Small intestine (tissue), 7 donors: Measurements from ENCODE around the gene LRRC27. TPM values are rescaled to one million over a fixed set of nuclear protein-coding genes. Genes with fewer than 3 reads are reported as not detected.
"Not testable (repeated sequence)": the region's sequence is repeated elsewhere in the genome, so short reads cannot be mapped to it uniquely, and the experiment has no call there.

Source experiments
- DNase-seq, 2 donors: peaks; one replicate each; pipeline versions ENCODE4 v3.0.0 to v3.0.0-alpha.2; 2013
- FAIRE-seq: peaks from 2 replicates; lab custom pipeline; 2012; peaks lifted over from hg19 to GRCh38; lab: Jason Lieb, UNC
- H3K27ac ChIP-seq, 3 donors: one replicate each; pipeline ENCODE4 v1.5.1; 2013; ENCODE audit warnings: low read length in 2 of 3, mild to moderate bottlenecking in 2 of 3, control low read depth in 1 of 3, inconsistent platforms in 1 of 3, low read depth in 1 of 3, moderate library complexity in 1 of 3
- H3K27me3 ChIP-seq, 3 donors: one replicate each; pipeline ENCODE4 v1.6.1; 2013; ENCODE audit warnings: low read length in 3 of 3, inconsistent platforms in 1 of 3; ENCODE audit not compliant: control insufficient read depth in 3 of 3, insufficient read depth in 3 of 3
- H3K36me3 ChIP-seq, 3 donors: one replicate each; pipeline ENCODE4 v1.6.1; 2013; ENCODE audit warnings: low read length in 3 of 3, inconsistent platforms in 1 of 3, low read depth in 1 of 3, mild to moderate bottlenecking in 1 of 3, moderate library complexity in 1 of 3; ENCODE audit not compliant: control insufficient read depth in 3 of 3, insufficient read depth in 2 of 3
- H3K4me1 ChIP-seq, 3 donors: one replicate each; pipeline ENCODE4 v1.6.1; 2013; ENCODE audit warnings: low read length in 2 of 3, inconsistent platforms in 1 of 3, low read depth in 1 of 3, mild to moderate bottlenecking in 1 of 3, moderate library complexity in 1 of 3; ENCODE audit not compliant: control insufficient read depth in 3 of 3, insufficient read depth in 2 of 3
- H3K4me3 ChIP-seq, 3 donors: one replicate each; pipeline ENCODE4 v1.5.1; 2013; ENCODE audit warnings: low read length in 3 of 3, control low read depth in 1 of 3, inconsistent platforms in 1 of 3, low read depth in 1 of 3, mild to moderate bottlenecking in 1 of 3, moderate library complexity in 1 of 3
- H3K9me3 ChIP-seq, 2 donors: one replicate each; pipeline ENCODE4 v1.6.1; 2013; ENCODE audit warnings: low read depth in 1 of 2, low read length in 1 of 2; ENCODE audit not compliant: control insufficient read depth in 2 of 2, insufficient read depth in 1 of 2
- WGBS, 3 donors: extraction: QIAGEN DNeasy Blood & Tissue Kit; methylation state at CpG; one replicate each; pipeline ENCODE4 v1.1.7; 2013; 5-methylcytosine and 5-hydroxymethylcytosine counted together
- polyA plus RNA-seq, 4 donors: library from polyadenylated mRNA; stranded (reverse) in 3 of 4; unstranded in 1 of 4; fragments of 200-250 nt in 3 of 4; fragments of 120-200 nt in 1 of 4; gene quantifications; one replicate each; pipeline versions ENCODE4 v1.2.1 to v1.2.3, GENCODE V29; 2013
- donor health status: healthy with polysubstance abuse.
- donor health status: control.
- donor health status: control.
- donor health status: Bipolar disorder and iron deficiency.
- donor health status: healthy.

Gene LRRC27
- polyA plus RNA-seq, 4 donors = 4.7 to 14.1 (median 8.8) TPM

DNA sequence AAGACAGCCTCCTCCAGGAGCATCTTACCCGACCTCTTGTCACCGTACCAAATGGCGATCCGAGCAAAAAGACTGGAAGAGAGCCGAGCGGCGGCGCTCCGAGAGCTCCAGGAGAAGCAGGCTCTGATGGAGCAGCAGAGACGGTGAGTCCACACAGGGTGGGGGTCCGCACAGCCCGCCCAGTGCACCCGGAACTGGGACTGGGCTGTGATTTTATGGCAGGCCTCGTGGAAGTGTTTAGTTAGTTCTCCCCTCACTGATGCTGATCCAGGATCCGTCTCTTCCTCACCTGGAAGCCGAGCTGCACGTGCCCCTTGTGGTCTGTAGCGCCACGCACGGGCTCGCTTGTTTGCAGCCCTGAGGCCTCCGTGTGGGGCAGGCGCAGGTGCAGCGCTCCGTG is 19.6 kb downstream of the LRRC27 start:
- no peak overlapping the region for H3K27ac ChIP-seq

DNA sequence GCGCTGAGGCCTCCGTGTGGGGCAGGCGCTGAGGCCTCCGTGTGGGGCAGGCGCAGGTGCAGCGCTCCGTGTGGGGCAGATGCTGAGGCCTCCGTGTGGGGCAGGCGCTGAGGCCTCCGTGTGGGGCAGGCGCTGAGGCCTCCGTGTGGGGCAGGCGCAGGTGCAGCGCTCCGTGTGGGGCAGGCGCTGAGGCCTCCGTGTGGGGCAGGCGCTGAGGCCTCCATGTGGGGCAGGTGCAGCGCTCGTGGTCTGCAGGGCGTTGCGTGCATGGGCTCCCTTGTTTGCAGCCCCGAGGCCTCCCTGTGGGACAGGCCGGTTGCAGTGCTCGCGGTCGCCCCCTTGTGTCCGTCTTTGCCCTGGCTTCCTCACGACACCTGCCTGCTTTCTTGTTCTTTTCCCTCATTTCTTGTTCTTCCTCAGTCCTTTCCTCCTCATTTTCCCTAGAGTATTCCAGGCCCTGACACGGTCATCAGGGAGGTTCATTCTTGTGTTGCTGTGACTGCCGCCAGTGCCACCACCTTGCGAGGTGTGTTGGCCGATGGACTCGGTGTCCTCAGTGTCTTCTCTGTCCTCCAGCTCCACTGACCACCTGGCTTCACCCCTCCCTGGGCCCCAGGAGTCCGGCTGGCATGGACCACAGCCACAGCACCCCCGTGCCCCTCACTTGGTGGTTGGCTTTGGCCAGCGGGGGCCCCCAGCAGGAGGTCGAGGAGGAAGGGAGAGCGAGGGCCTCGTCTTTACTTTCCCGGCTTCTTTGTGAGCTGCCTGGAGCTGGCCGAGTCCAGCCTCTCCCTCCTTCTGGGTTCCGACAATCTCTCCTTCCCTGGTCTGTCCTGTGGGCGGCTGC is 20.7 kb downstream of the LRRC27 start:
- H3K4me1 ChIP-seq, H3K27ac ChIP-seq, H3K27me3 ChIP-seq, H3K9me3 ChIP-seq, H3K4me3 ChIP-seq, FAIRE-seq: not testable (repeated sequence)
- WGBS, 3 donors = 49 to 53% (median 52%) methylated on average over 28 to 35 of the region's 44 CpGs
- peak; percentile 42 to 77 for DNase-seq
- peaks cover 2 to 59% (median 3%) of the 10 kb centered on the region in 3 donors for H3K36me3 ChIP-seq

More for the DNA sequence above, 19.6 kb downstream of the LRRC27 start:
- Histone ChIP-seq H3K4me1 (no peaks in the 10 kb centered on the region), H3K27me3 (no peaks in the 10 kb centered on the region), H3K4me3 (no peak overlapping the region), H3K9me3 (no peaks in the 10 kb centered on the region), H3K36me3 (peaks cover 2 to 57% (median 3%) of the 10 kb centered on the region in 3 donors)
- DNase-seq (no peak), FAIRE-seq (no peak)
- WGBS, 3 donors = 87 to 92% (median 91%) methylated on average over 25 of the region's 25 CpGs

DNA sequence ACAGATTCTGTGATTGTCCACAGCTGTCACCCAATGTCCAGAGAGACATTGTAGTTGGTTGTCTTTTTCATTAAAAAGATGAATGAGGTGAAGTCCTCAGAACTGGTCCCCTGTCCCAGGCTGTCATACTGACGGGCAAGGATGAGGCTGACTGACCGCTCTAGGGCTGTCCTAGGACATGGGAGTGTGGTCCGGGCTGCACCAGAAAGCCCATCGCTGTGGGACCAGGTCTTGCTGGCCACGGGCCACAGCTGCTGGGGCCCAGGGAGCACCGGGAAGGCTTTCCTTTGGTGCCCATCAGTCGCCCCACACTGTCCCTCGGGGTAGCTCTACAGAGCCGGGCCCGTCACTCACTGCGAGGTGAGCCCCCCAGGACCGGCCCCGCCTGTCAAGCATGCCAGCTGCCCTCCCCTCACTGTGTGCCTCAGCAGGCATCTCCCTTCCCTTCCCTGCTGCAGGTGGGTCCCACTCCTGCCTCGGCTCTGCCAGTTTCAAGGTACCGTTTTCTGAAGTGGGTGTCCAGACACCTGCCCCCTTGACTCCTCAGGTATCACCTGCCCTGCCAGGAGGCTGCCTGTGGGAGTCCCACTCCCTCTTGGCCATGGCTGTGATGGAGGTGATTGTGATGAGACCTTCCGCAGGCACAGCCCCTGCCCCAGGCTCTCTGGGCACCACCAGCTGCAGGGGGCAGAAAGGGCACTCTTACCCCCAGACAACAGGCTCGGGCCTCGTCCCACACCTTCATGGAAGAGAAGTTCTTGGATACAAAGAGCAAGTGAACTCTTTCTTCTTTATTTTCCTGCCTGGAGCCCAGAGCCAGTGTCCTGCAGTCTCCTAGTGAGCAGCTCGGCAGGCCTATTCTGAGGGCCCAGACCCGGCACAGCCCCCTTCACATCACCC is 21.7 kb downstream of the LRRC27 start:
- Histone ChIP-seq H3K27me3 (no peaks in the 10 kb centered on the region), H3K27ac (no peak overlapping the region), H3K4me3 (no peak overlapping the region), H3K36me3 (peaks cover 2 to 55% (median 3%) of the 10 kb centered on the region in 3 donors), H3K9me3 (no peaks in the 10 kb centered on the region), H3K4me1 (no peaks in the 10 kb centered on the region)
- no peak for FAIRE-seq
- 88 to 89% (median 89%) methylated on average over 20 of the region's 20 CpGs for WGBS, 3 donors
- DNase-seq = no peak

DNA sequence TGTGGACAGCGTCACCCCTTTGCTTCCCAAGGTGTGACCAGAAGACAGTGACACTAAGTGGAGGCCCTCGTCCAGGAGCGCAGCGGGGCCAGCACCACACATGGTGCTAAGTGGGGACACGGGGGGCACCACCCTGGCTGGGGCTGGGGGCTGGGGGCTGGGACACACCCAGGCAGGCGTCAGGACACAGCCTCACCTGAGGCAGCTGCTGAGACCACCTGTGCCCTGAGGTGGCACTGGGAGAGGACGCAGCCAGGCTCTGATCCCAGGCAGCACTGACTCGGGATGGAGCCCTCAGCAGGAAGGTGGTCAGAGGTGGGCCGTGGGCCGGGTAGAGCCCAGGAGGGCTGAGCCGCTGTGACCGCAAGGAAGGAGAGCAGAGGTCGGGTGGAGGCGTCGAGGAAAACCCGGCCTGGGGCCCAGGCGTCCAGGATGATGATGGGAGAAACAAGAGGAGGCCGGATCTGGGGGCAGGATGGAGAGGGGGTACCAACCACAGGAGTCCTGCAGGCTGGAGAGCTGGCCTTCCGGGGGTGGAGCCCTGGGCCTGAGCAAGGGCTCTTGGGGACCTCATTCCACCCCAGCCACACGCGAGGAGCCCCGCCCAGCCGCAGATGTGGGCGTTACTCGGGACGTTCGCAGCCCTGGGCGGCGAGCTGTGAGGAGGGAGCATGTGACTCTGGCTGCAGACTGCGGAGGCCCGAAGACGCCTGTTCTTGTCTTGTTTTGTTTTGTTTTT is 22.5 kb downstream of the LRRC27 start:
- Histone ChIP-seq H3K4me3 (no peak overlapping the region), H3K27ac (no peak overlapping the region), H3K36me3 (peaks cover 2 to 54% (median 3%) of the 10 kb centered on the region in 3 donors), H3K4me1 (no peaks in the 10 kb centered on the region), H3K27me3 (no peaks in the 10 kb centered on the region), H3K9me3 (no peaks in the 10 kb centered on the region)
- WGBS, 3 donors = 90 to 92% (median 91%) methylated on average over 32 of the region's 32 CpGs
- DNase-seq (no peak), FAIRE-seq (no peak)

DNA sequence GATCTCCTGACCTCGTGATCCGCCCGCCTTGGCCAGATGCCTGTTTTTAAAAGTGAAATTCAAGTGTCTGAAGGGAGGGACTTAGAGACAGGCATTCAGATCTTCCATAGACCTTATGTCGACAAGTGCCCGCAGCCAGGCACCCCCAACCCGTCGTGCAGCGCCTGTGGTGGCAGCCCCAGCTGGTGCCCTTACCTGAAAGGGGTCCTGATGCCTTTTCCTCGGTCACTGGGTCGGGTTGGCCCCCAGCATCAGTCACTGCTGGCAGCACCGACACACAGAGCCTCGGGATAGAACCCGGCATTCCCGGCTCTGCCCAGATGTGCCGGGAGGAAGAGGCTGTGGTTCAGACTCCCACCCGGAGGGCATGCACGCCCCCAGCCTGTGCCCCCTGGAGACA is 23.3 kb downstream of the LRRC27 start:
- 92 to 94% (median 92%) methylated on average over 17 of the region's 17 CpGs for WGBS, 3 donors
- no peaks in the 10 kb centered on the region for H3K9me3 ChIP-seq
- H3K4me3 ChIP-seq = no peak overlapping the region
- no peaks in the 10 kb centered on the region for H3K27me3 ChIP-seq
- H3K27ac ChIP-seq = no peak overlapping the region
- H3K36me3 ChIP-seq = peaks cover 2 to 54% (median 3%) of the 10 kb centered on the region in 3 donors
- no peaks in the 10 kb centered on the region for H3K4me1 ChIP-seq
- no peak for FAIRE-seq
- DNase-seq = no peak

DNA sequence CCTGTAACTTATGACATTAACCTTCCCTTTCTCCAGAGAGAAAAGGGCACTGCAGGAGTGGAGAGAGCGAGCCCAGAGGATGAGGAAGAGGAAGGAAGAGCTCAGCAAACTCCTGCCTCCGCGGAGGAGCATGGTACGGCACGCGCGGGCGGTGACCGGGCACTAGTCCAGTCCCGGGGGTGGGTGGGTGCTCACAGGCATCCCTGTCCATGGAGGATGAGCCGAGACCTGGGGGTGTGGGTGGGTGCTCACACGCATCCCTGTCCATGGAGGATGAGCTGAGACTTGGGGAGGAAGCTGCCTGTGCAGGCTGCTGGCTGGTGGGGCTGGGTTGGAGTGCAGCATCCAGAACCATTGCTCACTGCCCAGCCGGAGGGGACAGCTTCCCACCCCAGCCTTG is 23.8 kb downstream of the LRRC27 start:
- no peaks in the 10 kb centered on the region for H3K9me3 ChIP-seq
- WGBS, 3 donors = 90 to 95% (median 92%) methylated on average over 11 to 13 of the region's 13 CpGs
- no peaks in the 10 kb centered on the region for H3K27me3 ChIP-seq
- H3K4me1 ChIP-seq = no peaks in the 10 kb centered on the region
- H3K27ac ChIP-seq = no peak overlapping the region
- FAIRE-seq (no peak), DNase-seq (no peak)
- peaks cover 2 to 52% (median 3%) of the 10 kb centered on the region in 3 donors for H3K36me3 ChIP-seq
- H3K4me3 ChIP-seq = no peak overlapping the region

DNA sequence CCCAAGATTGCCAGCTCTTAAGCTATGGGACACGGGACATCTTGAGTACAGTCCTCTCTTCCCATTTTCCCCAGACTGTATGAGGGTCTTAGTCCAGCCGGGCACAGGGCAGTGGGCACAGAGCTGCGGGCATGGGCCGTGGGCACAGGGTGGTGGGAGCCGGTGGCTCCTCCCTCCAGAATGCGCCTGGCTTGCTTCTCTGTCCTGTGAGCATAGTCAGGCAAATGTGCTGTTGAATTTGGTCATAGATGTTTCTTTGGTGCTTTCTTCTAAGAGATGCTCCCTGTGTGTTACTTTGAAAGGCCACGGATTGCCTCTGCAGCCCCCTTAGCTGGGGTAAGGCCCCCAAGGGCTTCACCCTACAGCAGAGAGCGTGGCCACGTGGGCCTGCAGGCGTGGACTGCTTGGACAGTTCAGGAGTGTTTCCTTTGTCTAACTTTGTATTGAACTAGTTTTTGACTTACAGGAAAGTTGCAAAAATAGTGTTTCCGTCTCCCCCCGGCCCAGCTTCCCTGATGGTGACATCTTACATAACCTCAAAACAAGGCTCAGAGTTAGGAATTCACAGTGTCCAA is 24.7 kb downstream of the LRRC27 start:
- DNase-seq (no peak), FAIRE-seq (no peak)
- no peaks in the 10 kb centered on the region for H3K9me3 ChIP-seq
- H3K36me3 ChIP-seq = peaks cover under 1 to 50% (median 2%) of the 10 kb centered on the region in 3 donors
- no peak overlapping the region for H3K27ac ChIP-seq
- WGBS, 3 donors = 92 to 96% (median 95%) methylated on average over 12 of the region's 12 CpGs
- H3K27me3 ChIP-seq = no peaks in the 10 kb centered on the region
- no peaks in the 10 kb centered on the region for H3K4me1 ChIP-seq
- H3K4me3 ChIP-seq = no peak overlapping the region
